H9 (cell line): Measurements from ENCODE around the gene UBALD1. TPM values are rescaled to one million over a fixed set of nuclear protein-coding genes. Genes with fewer than 3 reads are reported as not detected.
A peak's percentile ranks its signal among the peaks of the same experiment; 100 is the strongest.
"Not testable (repeated sequence)": the region's sequence is repeated elsewhere in the genome, so short reads cannot be mapped to it uniquely, and the experiment has no call there.

Source experiments
- DNase-seq: peaks from one replicate; pipeline ENCODE4 v3.0.0-alpha.2; 2017
- H2AFZ ChIP-seq: one replicate; pipeline ENCODE4 v1.6.1; 2013; ENCODE audit warnings: mild to moderate bottlenecking, low read length, control low read depth, moderate library complexity
- H2AK5ac ChIP-seq: 2 replicates; pipeline ENCODE4 v1.6.1; 2013; ENCODE audit warnings: low read length, control low read depth, mixed read lengths; ENCODE audit not compliant: insufficient read length
- H2BK120ac ChIP-seq: one replicate; pipeline ENCODE4 v1.6.1; 2013; ENCODE audit warnings: low read depth, mild to moderate bottlenecking, low read length, control low read depth, inconsistent platforms; ENCODE audit not compliant: poor library complexity, severe bottlenecking
- H2BK12ac ChIP-seq: 2 replicates; pipeline ENCODE4 v1.6.1; 2013; ENCODE audit warnings: low read length, control low read depth, mixed read lengths, low read depth; ENCODE audit not compliant: insufficient read length
- H2BK15ac ChIP-seq: 2 replicates; pipeline ENCODE4 v1.6.1; 2013; ENCODE audit warnings: low read depth, low read length, control low read depth
- H2BK20ac ChIP-seq: one replicate; pipeline ENCODE4 v1.6.1; 2013; ENCODE audit warnings: low read depth, mild to moderate bottlenecking, low read length, control low read depth, inconsistent platforms; ENCODE audit not compliant: poor library complexity, severe bottlenecking
- H2BK5ac ChIP-seq: 2 replicates; pipeline ENCODE4 v1.6.1; 2013; ENCODE audit warnings: low read length, control low read depth, mixed read lengths; ENCODE audit not compliant: insufficient read length
- H3K14ac ChIP-seq: 2 replicates; pipeline ENCODE4 v1.6.1; 2013; ENCODE audit warnings: low read length, control low read depth; ENCODE audit not compliant: insufficient read depth
- H3K18ac ChIP-seq: 2 replicates; pipeline ENCODE4 v1.6.1; 2013; ENCODE audit warnings: low read depth, mild to moderate bottlenecking, mixed read lengths, low read length, control low read depth; ENCODE audit not compliant: insufficient read length
- H3K23ac ChIP-seq: 2 replicates; pipeline ENCODE4 v1.6.1; 2013; ENCODE audit warnings: low read length, control low read depth, mixed read lengths, low read depth; ENCODE audit not compliant: insufficient read length
- H3K23me2 ChIP-seq: 2 replicates; pipeline ENCODE4 v1.6.1; 2013; ENCODE audit warnings: low read depth, mild to moderate bottlenecking, mixed read lengths, low read length, control low read depth; ENCODE audit not compliant: insufficient read length, poor library complexity, severe bottlenecking
- H3K27ac ChIP-seq: 2 replicates; pipeline ENCODE4 v1.5.1; 2013; ENCODE audit warnings: low read length, control low read depth, mixed read lengths, low read depth; ENCODE audit not compliant: insufficient read length
- H3K27me3 ChIP-seq: 2 replicates; pipeline ENCODE4 v1.6.1; 2013; ENCODE audit warnings: low read length, control low read depth, inconsistent platforms; ENCODE audit not compliant: insufficient read depth
- H3K4ac ChIP-seq: 2 replicates; pipeline ENCODE4 v1.6.1; 2013; ENCODE audit warnings: low read depth, mild to moderate bottlenecking, control low read depth, inconsistent platforms, low read length, moderate library complexity
- H3K4me1 ChIP-seq: 2 replicates; pipeline ENCODE4 v1.6.1; 2013; ENCODE audit warnings: low read length, control low read depth, inconsistent platforms; ENCODE audit not compliant: insufficient read depth
- H3K4me2 ChIP-seq: 2 replicates; pipeline ENCODE4 v1.6.1; 2013; ENCODE audit warnings: low read length, control low read depth, mixed read lengths; ENCODE audit not compliant: insufficient read length, insufficient read depth
- H3K56ac ChIP-seq: 2 replicates; pipeline ENCODE4 v1.6.1; 2013; ENCODE audit warnings: low read depth, mild to moderate bottlenecking, mixed read lengths, low read length, control low read depth; ENCODE audit not compliant: insufficient read length
- H3K79me1 ChIP-seq: 2 replicates; pipeline ENCODE4 v1.6.1; 2013; ENCODE audit warnings: low read depth, mild to moderate bottlenecking, moderate library complexity, low read length, control low read depth, inconsistent platforms; ENCODE audit not compliant: insufficient read depth, poor library complexity, severe bottlenecking
- H3K79me2 ChIP-seq: 2 replicates; pipeline ENCODE4 v1.6.1; 2013; ENCODE audit warnings: low read length, control low read depth, inconsistent platforms; ENCODE audit not compliant: insufficient read depth
- H3K9ac ChIP-seq: 2 replicates; pipeline ENCODE4 v1.6.1; 2013; ENCODE audit warnings: low read length, control low read depth, mixed read lengths; ENCODE audit not compliant: insufficient read length; ENCODE audit errors: extremely low read depth
- H3K9me3 ChIP-seq: one replicate; pipeline ENCODE4 v1.6.1; 2013; ENCODE audit warnings: low read depth, low read length, inconsistent platforms; ENCODE audit not compliant: control insufficient read depth
- H3T11ph ChIP-seq: one replicate; pipeline ENCODE4 v1.6.1; 2013; ENCODE audit warnings: mild to moderate bottlenecking, low read length, control low read depth, inconsistent platforms
- H4K20me1 ChIP-seq: one replicate; pipeline ENCODE4 v1.6.1; 2013; ENCODE audit not compliant: control insufficient read depth, insufficient read length, insufficient read depth
- H4K5ac ChIP-seq: 2 replicates; pipeline ENCODE4 v1.6.1; 2013; ENCODE audit warnings: low read depth, mild to moderate bottlenecking, mixed read lengths, low read length, control low read depth; ENCODE audit not compliant: insufficient read length
- H4K8ac ChIP-seq: replicated peaks from 2 replicates; pipeline ENCODE4 v1.6.1; 2013; ENCODE audit warnings: low read length, control low read depth, mixed read lengths, low read depth; ENCODE audit not compliant: insufficient read length
- H4K91ac ChIP-seq: 2 replicates; pipeline ENCODE4 v1.6.1; 2013; ENCODE audit warnings: low read depth, mild to moderate bottlenecking, moderate library complexity, mixed read lengths, low read length, control low read depth; ENCODE audit not compliant: insufficient read length
- H3K27ac Mint-ChIP-seq, 3 experiments: 2 replicates in 2 of 3; 3 replicates in 1 of 3; pipeline ENCODE4 v1.8.0; 2020 to 2021; ENCODE audit warnings: mixed read lengths in 3 of 3, mild to moderate bottlenecking in 1 of 3, moderate library complexity in 1 of 3
- H3K27me3 Mint-ChIP-seq: 2 replicates; pipeline ENCODE4 v1.8.0; 2021; ENCODE audit warnings: low read depth, mild to moderate bottlenecking, moderate library complexity, mixed read lengths
- H3K36me3 Mint-ChIP-seq, 3 experiments: 2 replicates in 2 of 3; 3 replicates in 1 of 3; pipeline ENCODE4 v1.8.0; 2020 to 2021; ENCODE audit warnings: low read depth in 3 of 3, mixed read lengths in 3 of 3; ENCODE audit not compliant: insufficient read depth in 1 of 3
- H3K4me1 Mint-ChIP-seq, 2 experiments: 2 replicates each; pipeline ENCODE4 v1.8.0; 2020; ENCODE audit warnings: mixed read lengths in 2 of 2
- H3K4me3 Mint-ChIP-seq, 2 experiments: 2 replicates in 1 of 2; 3 replicates in 1 of 2; pipeline ENCODE4 v1.8.0; 2020 to 2021; ENCODE audit warnings: mild to moderate bottlenecking in 2 of 2, mixed read lengths in 2 of 2, moderate library complexity in 1 of 2
- H3K9me3 Mint-ChIP-seq, 2 experiments: 2 replicates in 1 of 2; 3 replicates in 1 of 2; pipeline ENCODE4 v1.8.0; 2020; ENCODE audit warnings: mild to moderate bottlenecking in 2 of 2, mixed read lengths in 2 of 2, moderate library complexity in 1 of 2
- WGBS: extraction: QIAGEN DNeasy Blood & Tissue Kit; methylation state at CpG from one replicate; pipeline ENCODE4 v1.1.7; 2013; ENCODE audit warnings: missing lambda C conversion rate, low lambda C conversion rate, mixed read lengths; ENCODE audit not compliant: insufficient read length; ENCODE audit errors: extremely low coverage; 5-methylcytosine and 5-hydroxymethylcytosine counted together
- total RNA-seq: library from RNA; stranded (reverse); gene quantifications from 2 replicates; pipeline ENCODE4 v1.2.1, GENCODE V29; 2021
- TF ChIP-seq, protein P1 (sequence below): fragments of 200-600 bp; sonication (generic); conservative IDR thresholded peaks from 3 replicates; pipeline ENCODE4 v1.8.0; 2021; ENCODE audit warnings: antibody characterized with exemption, mild to moderate bottlenecking

Gene UBALD1
- total RNA-seq, 1 experiment from 2014 or later, result 80.9 TPM

DNA sequence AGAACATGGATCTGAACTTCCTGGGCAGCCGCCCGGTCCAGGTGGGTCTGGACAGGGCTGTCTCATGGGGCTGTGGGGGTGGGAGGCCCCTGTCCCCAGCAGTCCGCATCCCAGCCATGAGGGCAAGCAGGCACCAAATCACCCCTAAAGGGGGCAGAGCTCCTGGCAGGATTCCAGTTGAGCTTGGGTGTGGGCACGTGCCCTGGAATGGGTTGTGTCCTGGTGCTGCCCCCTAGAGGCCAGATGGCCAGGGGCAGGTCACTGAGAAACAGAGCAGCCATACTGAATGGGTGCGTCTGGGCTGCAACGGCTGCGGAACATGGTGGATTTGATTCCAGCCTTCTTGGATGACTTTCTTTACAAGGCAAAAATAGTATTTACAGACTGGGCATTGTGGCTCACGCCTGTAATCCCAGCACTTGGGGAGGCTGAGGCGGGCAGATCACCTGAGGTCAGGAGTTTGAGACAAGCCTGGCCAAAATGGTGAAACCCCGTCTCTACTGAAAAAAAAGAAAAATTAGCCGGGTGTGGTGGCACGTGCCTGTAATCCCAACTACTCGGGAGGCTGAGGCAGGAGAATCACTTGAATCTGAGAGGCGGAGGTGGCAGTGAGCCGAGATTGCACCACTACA is 35.9 kb upstream of the UBALD1 start:
- H3K27ac ChIP-seq, H2AK5ac ChIP-seq, H3K9ac ChIP-seq, H3K27me3 ChIP-seq, H4K5ac ChIP-seq, H3K9me3 Mint-ChIP-seq, H3T11ph ChIP-seq, H4K8ac ChIP-seq, H3K4me2 ChIP-seq, H3K9me3 ChIP-seq, H3K14ac ChIP-seq, H3K4me1 Mint-ChIP-seq, H2BK20ac ChIP-seq, H2BK5ac ChIP-seq, H3K18ac ChIP-seq, H4K20me1 ChIP-seq, H2BK12ac ChIP-seq, H3K79me2 ChIP-seq, H2BK120ac ChIP-seq, H3K79me1 ChIP-seq, H4K91ac ChIP-seq, H2AFZ ChIP-seq, H3K56ac ChIP-seq, H3K4me1 ChIP-seq, H3K4ac ChIP-seq, H3K23me2 ChIP-seq, H3K23ac ChIP-seq, H3K27me3 Mint-ChIP-seq, H2BK15ac ChIP-seq, H3K4me3 Mint-ChIP-seq: not testable (repeated sequence)
- Mint-ChIP-seq H3K36me3 (peaks cover 14 to 42% (median 33%) of the 10 kb centered on the region in 3 experiments; a peak in 6 of 7 replicates), H3K27ac (peak overlapping the region in 2 of 3 experiments; percentile 55 to 88; a peak in 3 of 7 replicates)
- TF ChIP-seq, protein P1, sequence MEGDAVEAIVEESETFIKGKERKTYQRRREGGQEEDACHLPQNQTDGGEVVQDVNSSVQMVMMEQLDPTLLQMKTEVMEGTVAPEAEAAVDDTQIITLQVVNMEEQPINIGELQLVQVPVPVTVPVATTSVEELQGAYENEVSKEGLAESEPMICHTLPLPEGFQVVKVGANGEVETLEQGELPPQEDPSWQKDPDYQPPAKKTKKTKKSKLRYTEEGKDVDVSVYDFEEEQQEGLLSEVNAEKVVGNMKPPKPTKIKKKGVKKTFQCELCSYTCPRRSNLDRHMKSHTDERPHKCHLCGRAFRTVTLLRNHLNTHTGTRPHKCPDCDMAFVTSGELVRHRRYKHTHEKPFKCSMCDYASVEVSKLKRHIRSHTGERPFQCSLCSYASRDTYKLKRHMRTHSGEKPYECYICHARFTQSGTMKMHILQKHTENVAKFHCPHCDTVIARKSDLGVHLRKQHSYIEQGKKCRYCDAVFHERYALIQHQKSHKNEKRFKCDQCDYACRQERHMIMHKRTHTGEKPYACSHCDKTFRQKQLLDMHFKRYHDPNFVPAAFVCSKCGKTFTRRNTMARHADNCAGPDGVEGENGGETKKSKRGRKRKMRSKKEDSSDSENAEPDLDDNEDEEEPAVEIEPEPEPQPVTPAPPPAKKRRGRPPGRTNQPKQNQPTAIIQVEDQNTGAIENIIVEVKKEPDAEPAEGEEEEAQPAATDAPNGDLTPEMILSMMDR, result peak; percentile 98
- DNase-seq, result peak; percentile 88
- WGBS, result no CpG with 5 or more reads among the region's 15 CpGs
